ENCODE results near the gene ETNPPL.

Gene ETNPPL

DNA sequence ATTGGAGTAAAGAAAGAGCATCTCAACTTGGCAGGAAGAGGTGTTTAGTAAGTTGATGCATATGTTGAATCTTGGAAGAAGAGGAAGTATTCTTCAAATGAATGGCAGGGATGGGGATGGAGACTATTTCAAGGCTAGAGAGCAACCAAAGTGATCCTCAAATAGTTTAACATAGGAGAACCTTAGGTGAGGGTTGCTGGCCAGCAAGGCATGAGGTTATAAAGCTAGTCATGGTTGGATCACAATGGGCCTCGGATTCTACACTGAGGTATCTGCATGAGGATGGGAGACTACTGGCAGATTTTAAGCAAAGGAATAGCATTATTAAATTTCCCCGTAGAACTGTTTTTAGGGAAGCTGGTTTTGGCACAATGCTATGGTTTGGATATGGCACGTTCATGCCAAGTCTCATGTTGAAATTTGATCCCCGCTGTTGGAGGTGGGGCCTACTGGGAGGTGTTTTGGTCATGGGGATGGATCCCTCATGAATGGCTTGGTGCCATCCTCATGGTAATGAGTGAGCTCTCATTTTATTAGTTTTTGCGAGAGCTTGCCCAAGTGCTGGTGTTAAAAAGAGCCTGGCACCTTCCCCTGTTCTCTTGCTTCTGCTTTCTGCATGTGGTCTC, 41.9 kb upstream of the ETNPPL start:
- Histone ChIP-seq H3K27ac (ENCODE audit: low read depth, low read length, poor library complexity, severe bottlenecking) (no peak overlapping the region), H3K27me3 (ENCODE audit: insufficient read depth, low read length) (no peaks in the 10 kb centered on the region), H3K36me3 (ENCODE audit: insufficient read depth, low read length) (no peaks in the 10 kb centered on the region), H3K79me2 (ENCODE audit: insufficient read depth, low read length) (no peaks in the 10 kb centered on the region), H3F3A (ENCODE audit: insufficient read depth, low read length) (no peaks in the 10 kb centered on the region), H3K9ac (ENCODE audit: low read length) (no peak overlapping the region), H4K20me1 (ENCODE audit: insufficient read depth, low read length) (no peaks in the 10 kb centered on the region), H3K4me3 (ENCODE audit: low read depth, low read length, poor library complexity, severe bottlenecking) (no peak overlapping the region), H2AFZ (ENCODE audit: low read length) (no peak overlapping the region), H3K4me2 (ENCODE audit: low read length) (no peak overlapping the region), H3K9me2 (ENCODE audit: low read depth, low read length) (no peaks in the 10 kb centered on the region), H3K9me3 (ENCODE audit: low read length) (no peaks in the 10 kb centered on the region), H3K4me1 (ENCODE audit: insufficient read depth, low read length, severe bottlenecking) (no peaks in the 10 kb centered on the region)
- TF ChIP-seq, protein P1, sequence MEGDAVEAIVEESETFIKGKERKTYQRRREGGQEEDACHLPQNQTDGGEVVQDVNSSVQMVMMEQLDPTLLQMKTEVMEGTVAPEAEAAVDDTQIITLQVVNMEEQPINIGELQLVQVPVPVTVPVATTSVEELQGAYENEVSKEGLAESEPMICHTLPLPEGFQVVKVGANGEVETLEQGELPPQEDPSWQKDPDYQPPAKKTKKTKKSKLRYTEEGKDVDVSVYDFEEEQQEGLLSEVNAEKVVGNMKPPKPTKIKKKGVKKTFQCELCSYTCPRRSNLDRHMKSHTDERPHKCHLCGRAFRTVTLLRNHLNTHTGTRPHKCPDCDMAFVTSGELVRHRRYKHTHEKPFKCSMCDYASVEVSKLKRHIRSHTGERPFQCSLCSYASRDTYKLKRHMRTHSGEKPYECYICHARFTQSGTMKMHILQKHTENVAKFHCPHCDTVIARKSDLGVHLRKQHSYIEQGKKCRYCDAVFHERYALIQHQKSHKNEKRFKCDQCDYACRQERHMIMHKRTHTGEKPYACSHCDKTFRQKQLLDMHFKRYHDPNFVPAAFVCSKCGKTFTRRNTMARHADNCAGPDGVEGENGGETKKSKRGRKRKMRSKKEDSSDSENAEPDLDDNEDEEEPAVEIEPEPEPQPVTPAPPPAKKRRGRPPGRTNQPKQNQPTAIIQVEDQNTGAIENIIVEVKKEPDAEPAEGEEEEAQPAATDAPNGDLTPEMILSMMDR (IDR thresholded peaks at IDR 0.05; ENCODE audit: low read length), result no peak
- no peak for TF ChIP-seq EZH2 (IDR thresholded peaks at IDR 0.05; ENCODE audit: borderline replicate concordance, low read length)

DNA sequence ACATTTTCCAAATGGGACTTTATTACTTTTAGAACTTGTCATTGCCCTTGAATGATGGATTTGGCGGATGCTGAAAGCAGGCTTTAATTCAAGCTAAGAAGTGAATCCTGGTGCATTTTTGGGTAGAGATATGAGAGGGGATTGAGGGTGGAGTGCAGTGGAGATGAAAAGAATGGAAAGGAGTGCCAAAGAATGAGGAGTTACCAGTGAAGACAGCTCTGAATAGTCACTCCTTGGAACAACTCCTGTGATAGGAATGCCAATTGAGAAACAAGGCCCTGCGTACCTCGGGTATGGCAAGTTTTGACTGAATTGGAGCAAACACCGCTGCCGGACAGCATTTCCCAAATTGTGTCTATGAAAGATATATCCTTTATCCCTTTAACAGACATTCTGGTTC, 36.5 kb upstream of the ETNPPL start:
- no peaks in the 10 kb centered on the region for H3K27me3 ChIP-seq (ENCODE audit: insufficient read depth, low read length)
- H3K9me3 ChIP-seq (ENCODE audit: low read length), result no peaks in the 10 kb centered on the region
- H3K9me2 ChIP-seq (ENCODE audit: low read depth, low read length), result no peaks in the 10 kb centered on the region
- H2AFZ ChIP-seq (ENCODE audit: low read length), result no peak overlapping the region
- H3F3A ChIP-seq (ENCODE audit: insufficient read depth, low read length), result no peaks in the 10 kb centered on the region
- no peaks in the 10 kb centered on the region for H3K4me1 ChIP-seq (ENCODE audit: insufficient read depth, low read length, severe bottlenecking)
- no peak for TF ChIP-seq EZH2 (IDR thresholded peaks at IDR 0.05; ENCODE audit: borderline replicate concordance, low read length)
- no peak overlapping the region for H3K4me3 ChIP-seq (ENCODE audit: low read depth, low read length, poor library complexity, severe bottlenecking)
- no peaks in the 10 kb centered on the region for H4K20me1 ChIP-seq (ENCODE audit: insufficient read depth, low read length)
- no peak overlapping the region for H3K9ac ChIP-seq (ENCODE audit: low read length)
- no peak overlapping the region for H3K4me2 ChIP-seq (ENCODE audit: low read length)
- no peaks in the 10 kb centered on the region for H3K79me2 ChIP-seq (ENCODE audit: insufficient read depth, low read length)
- no peaks in the 10 kb centered on the region for H3K36me3 ChIP-seq (ENCODE audit: insufficient read depth, low read length)
- no peak overlapping the region for H3K27ac ChIP-seq (ENCODE audit: low read depth, low read length, poor library complexity, severe bottlenecking)

DNA sequence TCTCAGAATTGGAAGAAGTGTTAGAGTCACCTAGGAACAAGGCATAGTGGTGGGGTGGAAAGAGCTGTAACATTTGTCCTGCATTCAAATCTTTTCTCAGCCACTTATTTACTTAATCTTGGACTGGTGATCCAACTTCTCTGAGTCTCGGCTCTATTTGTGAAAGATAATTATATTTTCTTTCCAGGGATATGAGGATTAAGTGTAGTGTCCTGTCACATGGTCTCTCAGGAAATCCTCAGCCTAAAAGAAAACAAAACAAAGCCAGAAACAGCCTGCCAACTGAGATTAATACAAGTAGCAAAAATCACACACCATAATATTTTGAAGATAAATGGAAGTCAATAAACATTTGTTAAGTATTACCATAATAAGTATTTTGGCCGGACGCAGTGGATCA, 33.3 kb upstream of the ETNPPL start:
- Histone ChIP-seq H3K27ac (ENCODE audit: low read depth, low read length, poor library complexity, severe bottlenecking) (no peak overlapping the region), H2AFZ (ENCODE audit: low read length) (no peak overlapping the region), H3K9me3 (ENCODE audit: low read length) (no peaks in the 10 kb centered on the region), H3F3A (ENCODE audit: insufficient read depth, low read length) (no peaks in the 10 kb centered on the region), H3K36me3 (ENCODE audit: insufficient read depth, low read length) (no peaks in the 10 kb centered on the region), H4K20me1 (ENCODE audit: insufficient read depth, low read length) (no peaks in the 10 kb centered on the region), H3K4me2 (ENCODE audit: low read length) (no peak overlapping the region), H3K4me1 (ENCODE audit: insufficient read depth, low read length, severe bottlenecking) (no peaks in the 10 kb centered on the region), H3K9ac (ENCODE audit: low read length) (no peak overlapping the region), H3K9me2 (ENCODE audit: low read depth, low read length) (no peaks in the 10 kb centered on the region), H3K4me3 (ENCODE audit: low read depth, low read length, poor library complexity, severe bottlenecking) (no peak overlapping the region), H3K79me2 (ENCODE audit: insufficient read depth, low read length) (no peaks in the 10 kb centered on the region), H3K27me3 (ENCODE audit: insufficient read depth, low read length) (no peaks in the 10 kb centered on the region)
- TF ChIP-seq, protein P1 (IDR thresholded peaks at IDR 0.05; ENCODE audit: low read length), result no peak
- TF ChIP-seq EZH2 (IDR thresholded peaks at IDR 0.05; ENCODE audit: borderline replicate concordance, low read length), result no peak

DNA sequence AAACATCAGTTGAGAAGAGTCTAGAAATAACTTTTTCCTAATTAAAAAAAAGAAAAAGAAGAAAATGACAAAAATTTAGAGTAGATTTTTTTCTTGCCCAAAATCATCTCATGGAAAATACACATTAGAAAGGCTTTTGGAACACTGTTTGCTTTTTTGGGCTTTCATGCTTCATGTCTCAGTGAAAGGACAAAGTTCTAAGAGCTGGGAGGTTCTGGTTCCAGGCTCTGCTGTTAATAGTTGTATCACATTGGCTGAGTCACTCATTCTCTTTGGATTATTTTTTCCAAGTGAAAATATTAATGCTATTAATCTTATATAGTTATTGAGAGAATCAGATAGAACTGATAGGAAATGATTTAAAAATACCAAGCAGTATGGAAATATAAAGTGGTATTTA, 32.9 kb upstream of the ETNPPL start:
- H3K27me3 ChIP-seq (ENCODE audit: insufficient read depth, low read length), result no peaks in the 10 kb centered on the region
- no peaks in the 10 kb centered on the region for H3K9me3 ChIP-seq (ENCODE audit: low read length)
- no peak overlapping the region for H3K4me2 ChIP-seq (ENCODE audit: low read length)
- H3K9ac ChIP-seq (ENCODE audit: low read length), result no peak overlapping the region
- no peak overlapping the region for H2AFZ ChIP-seq (ENCODE audit: low read length)
- H3K36me3 ChIP-seq (ENCODE audit: insufficient read depth, low read length), result no peaks in the 10 kb centered on the region
- no peaks in the 10 kb centered on the region for H3K9me2 ChIP-seq (ENCODE audit: low read depth, low read length)
- no peaks in the 10 kb centered on the region for H3F3A ChIP-seq (ENCODE audit: insufficient read depth, low read length)
- H3K4me3 ChIP-seq (ENCODE audit: low read depth, low read length, poor library complexity, severe bottlenecking), result no peak overlapping the region
- no peak for TF ChIP-seq EZH2 (IDR thresholded peaks at IDR 0.05; ENCODE audit: borderline replicate concordance, low read length)
- TF ChIP-seq, protein P1 (IDR thresholded peaks at IDR 0.05; ENCODE audit: low read length), result no peak
- no peaks in the 10 kb centered on the region for H3K79me2 ChIP-seq (ENCODE audit: insufficient read depth, low read length)
- H3K4me1 ChIP-seq (ENCODE audit: insufficient read depth, low read length, severe bottlenecking), result no peaks in the 10 kb centered on the region
- no peak overlapping the region for H3K27ac ChIP-seq (ENCODE audit: low read depth, low read length, poor library complexity, severe bottlenecking)
- no peaks in the 10 kb centered on the region for H4K20me1 ChIP-seq (ENCODE audit: insufficient read depth, low read length)

Data from OCI-LY1 (cell line).